EH (cell line): ENCODE measurements around the gene BABAM2.
A peak's percentile ranks its signal among the peaks of the same experiment; 100 is the strongest.

Experiments used
- DNase-seq: peaks from one replicate; pipeline ENCODE4 v3.0.0-alpha.2; 2015; ENCODE audit warnings: low read depth

BABAM2 gene

DNA sequence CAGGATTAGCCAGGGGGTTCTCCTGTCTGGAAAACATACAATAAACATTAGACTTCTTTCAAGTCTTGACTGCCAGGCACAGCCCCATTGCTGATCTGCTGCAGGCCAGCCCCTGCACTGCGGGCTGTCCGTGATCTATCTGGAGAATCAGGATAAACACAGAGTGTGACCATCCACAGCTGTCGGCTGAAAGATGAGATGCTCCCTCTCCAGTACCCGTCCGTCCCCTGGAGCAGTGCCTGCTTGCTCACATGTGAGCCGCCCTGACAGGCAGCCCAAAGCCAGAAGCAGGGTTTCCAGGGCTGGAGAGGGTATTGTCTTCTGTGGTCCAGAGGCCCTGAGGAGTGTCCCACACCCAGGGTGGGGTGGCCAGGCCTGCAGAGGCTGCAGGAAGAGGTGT, 456.1 kb downstream of the BABAM2 start:
- DNase-seq: peak; percentile 90

DNA sequence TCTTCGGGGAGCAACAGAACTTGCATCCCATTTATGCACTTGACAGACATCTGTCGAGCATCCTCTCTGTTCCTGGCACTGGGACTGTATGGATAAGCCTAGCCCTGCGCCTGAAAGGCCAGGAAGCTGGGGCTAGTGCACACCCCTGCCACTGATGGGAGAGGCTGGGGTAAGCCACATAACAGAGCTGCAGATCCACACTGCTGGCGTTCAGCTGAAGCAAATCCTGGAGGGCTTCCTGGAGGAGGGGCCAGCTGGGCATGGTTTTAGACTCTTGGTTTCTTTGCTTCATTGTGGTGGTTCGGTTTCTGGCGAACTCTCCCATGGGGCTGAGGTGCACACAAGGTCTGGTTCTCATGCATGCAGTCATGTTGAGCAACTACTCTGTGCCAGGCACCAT, 456.7 kb downstream of the BABAM2 start:
- DNase-seq: no peak

DNA sequence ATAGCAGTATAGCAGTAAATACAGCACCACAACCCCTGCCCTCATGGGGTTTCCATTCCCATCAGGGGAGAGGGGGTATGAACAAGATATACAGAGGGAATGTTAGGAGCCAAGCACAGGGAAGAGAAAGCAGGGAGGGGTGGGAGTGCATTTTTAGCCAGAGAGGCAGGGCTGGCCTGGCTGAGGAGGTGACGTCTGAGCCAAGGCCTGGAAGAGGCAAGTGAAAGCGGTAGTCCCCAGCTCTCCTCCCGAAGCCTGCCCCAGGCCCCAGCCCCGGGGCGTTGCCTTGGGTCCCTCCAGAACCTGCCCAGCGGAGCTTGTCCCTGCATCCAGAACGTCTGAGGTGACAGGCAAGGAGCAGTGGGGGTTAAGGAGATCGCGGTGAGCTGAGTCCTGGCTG, 457.1 kb downstream of the BABAM2 start:
- DNase-seq: no peak

DNA sequence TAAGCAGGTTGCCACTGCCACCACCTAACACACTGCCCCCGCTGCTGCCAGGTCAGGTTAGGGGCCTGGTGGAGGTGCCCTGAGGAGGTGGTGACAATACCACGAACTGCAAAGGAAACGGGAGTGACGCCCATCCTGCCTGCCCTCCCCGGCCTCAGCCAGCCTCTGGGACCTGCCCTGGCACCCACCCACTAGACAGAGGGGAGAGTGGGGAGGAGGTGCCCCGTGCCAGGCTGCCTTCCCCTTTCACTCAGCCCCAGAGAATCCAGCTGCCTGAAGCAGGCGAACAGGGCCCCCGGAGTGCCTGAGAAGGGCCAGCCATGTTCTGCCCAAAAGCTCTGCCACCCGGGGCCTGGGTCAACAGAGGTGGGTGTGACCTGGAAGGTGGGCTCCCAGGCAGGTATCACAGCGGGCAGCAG, 457.6 kb downstream of the BABAM2 start:
- DNase-seq: no peak

DNA sequence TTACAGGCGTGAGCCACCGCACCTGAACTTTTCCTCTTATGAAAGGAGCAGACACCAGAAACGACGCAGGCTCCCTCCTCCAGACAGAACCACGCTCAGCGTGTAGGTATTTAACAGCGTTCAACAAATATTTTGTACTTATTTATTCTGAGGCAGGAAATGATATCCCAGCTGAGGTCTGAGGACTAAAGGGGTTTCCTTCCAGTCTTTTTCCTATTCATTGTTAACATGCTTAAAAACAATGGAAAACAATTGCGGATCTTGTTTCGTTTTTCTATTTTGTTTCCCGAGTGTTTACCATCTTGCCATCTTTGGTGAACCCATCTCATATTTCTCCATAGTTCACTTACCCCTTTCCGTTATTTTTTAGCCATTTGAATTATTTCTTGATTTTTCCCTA, 458.4 kb downstream of the BABAM2 start:
- no peak for DNase-seq

DNA sequence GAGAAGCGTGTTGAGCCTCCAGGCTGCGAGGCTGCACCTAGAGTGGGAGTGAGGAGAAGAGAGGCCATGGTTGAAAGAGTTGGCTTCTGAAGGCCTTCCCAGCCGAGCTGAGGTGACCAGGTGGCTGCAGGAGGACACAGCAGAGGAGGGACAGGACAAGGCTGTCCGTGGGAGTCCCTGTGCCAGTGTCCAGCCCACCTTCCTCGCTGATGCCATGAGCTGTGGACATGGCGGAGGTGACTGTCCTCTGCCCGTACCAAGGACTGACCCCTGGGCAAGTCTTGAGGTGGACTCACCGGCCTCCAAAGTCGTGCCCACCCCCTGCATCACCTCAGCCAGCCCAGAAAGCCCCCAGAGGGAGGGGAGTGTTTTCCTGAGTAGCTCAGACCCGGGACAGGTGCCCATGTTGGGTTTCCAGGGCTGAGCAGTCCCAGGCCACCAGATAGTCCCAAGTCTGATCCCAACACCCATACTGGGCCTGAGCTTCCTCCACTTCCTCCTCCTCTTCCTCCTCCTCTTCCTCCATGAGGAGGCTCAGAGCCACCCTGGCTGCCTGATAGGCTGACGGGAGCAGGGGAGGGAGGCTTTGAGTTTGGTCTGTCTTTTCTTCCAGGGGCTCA, 459.1 kb downstream of the BABAM2 start:
- DNase-seq: no peak

DNA sequence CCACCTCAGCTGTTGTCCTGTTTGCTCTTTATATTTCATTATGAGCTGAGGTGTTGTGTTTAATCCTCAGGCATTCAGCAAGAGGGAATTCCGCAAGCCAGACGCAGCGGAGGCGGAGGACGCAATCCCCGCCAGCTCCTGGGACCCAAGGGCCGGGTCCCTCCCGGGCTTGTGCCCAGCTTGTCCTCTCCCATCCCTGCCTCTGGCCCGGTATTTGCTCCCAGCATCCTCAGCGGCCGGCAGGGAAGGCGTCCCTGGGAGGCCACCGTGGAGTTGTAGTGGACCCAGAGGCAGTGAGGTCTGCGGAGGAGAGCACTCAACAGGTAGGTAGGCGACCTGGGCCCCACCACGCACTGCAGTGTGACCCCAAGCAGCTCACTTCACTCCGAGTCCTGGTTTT, 459.7 kb downstream of the BABAM2 start:
- DNase-seq: no peak

DNA sequence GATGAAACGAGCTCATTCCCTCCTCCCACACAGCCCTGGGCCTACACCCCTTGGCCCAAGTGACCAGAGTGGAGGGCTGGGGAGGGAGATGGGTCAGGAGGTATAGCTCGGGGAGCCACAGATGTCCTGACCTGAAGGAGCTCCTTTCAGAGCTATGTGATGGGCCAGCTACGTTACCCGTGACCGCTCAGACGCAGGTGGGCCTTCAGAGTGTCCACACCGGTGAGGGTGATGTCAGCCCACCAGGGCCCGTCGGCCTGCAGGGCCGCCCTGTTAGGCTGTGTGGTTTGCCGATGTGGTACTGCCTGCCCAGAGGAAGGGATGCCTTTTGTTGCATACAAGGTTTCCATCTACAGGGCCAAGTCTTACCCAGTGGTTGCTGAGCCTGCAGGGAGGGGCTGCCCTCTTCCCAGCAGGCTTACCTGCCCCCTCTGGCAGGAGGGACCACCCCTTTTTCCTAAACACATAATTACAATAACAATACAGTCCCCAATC, 460.3 kb downstream of the BABAM2 start:
- DNase-seq: no peak

DNA sequence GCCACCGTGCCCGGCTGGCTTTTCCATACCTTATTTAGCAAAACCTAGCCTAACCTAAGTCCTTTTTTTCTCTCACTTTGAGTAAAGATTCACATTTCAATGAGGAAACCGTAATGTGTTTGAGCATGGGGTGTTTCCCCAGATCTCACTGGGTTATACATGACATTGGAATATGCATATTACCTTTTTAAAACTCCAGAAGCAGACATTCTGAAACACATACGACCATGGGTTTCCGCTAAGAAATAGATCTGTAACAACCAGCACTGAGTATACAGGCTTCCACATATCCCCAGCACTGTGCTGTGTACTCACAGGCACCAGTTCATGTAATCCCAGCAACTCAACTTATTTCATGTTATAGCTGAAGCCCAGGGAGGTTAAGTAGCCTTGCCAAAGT, 461.1 kb downstream of the BABAM2 start:
- no peak for DNase-seq

DNA sequence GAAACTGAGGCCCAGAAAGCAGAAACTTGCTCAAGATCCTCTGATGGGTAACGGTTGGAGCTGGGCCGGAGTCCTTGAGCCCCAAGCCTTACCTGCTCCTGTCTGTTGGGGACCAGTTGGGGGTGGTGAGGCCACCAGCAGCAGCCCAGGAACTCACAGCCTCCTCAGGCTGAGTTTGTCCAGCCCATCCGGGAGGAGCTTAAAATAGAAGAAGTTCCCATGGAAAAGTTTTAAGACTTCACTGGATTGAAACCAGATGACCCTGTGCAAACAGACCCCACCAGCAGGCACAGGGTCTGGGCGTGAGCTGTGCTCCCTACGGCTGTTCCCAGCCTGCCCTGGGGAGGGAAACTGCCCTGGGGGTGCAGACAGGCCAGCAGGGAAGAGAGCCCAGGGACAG, 461.6 kb downstream of the BABAM2 start:
- peak; percentile 72 for DNase-seq

DNA sequence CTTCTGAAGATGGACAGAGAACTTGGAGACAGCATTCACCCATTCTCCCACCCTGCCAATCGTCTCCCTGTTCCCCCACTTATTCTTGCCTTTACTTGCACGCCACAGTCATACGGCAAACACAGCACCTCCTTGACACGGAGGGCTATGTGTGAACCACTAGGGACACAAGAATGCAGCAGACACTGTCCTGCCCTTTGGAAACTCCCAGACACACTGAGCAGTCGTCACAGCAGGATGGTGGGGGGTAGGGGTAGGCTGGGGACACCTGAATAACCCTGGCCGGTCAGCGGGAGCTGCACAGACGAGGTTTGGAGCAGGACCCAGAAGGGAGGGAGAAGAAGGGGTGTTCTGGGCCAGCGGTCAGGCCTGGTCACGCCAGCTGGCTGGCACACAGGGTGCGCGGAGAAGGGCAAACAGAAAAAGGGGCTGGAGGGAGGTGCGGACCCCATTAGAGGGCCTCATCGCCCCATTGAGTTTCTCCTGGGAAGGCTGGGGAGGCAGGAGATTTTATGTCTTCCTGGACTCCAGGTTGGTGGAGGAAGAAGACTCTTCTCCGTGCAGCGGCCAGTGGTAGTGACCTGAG, 462.2 kb downstream of the BABAM2 start:
- no peak for DNase-seq

DNA sequence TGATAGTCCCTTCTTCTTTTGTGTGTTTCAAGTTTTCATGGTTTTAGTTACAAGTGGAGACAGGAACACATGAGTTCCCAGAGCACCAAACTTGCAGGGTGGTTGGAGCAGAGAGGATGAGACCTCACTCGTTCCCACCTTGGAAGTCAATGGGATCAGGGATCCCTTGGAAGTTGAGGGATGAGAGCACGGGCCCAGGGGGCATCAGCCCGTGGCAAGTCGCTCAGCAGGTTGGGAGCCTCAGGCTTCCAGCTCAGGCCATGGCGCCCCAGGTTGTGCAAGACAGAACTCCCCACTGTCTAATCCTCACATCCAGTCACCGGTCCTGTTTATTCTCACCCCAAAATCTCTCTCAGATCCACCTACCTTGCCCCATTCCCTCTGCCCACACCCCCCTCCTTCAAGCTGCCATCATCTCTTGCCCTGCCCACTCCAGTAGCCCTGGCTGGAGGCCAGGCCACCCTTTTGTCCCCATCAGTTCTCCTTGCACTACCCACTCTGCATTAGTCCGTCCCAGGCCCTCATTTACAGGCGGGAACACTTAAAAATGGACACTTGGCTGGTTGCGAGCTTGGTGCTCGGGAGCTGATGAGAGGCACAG, 464.5 kb downstream of the BABAM2 start:
- no peak for DNase-seq

DNA sequence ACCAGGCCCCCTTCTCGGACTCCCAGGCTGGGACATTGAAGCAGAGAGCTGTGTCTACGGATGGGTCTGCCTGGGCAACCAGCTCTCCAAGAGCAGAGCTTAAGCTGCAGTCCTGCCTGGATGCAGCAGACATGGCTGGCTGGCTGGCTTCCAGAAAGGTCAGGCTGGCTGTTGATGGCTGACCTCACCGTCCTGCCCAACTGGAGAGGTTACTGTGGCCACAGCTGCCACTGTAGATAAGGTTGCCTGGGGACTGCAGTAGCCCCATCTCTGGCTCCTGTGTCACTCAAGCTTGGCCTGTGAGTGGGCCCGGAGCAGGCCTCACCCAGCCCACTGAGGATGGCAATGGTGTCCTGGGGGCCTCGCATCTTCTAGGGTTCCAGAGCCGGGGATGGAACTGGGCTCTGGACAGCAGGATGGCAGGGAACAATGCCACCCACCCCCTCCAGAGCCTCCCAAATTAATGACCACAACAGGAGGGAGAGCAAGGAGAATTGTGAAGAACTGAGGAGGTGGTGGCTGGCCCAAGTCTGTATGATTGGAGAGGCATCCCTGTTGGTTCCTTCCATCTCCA, 465.1 kb downstream of the BABAM2 start:
- DNase-seq: peak; percentile 50

DNA sequence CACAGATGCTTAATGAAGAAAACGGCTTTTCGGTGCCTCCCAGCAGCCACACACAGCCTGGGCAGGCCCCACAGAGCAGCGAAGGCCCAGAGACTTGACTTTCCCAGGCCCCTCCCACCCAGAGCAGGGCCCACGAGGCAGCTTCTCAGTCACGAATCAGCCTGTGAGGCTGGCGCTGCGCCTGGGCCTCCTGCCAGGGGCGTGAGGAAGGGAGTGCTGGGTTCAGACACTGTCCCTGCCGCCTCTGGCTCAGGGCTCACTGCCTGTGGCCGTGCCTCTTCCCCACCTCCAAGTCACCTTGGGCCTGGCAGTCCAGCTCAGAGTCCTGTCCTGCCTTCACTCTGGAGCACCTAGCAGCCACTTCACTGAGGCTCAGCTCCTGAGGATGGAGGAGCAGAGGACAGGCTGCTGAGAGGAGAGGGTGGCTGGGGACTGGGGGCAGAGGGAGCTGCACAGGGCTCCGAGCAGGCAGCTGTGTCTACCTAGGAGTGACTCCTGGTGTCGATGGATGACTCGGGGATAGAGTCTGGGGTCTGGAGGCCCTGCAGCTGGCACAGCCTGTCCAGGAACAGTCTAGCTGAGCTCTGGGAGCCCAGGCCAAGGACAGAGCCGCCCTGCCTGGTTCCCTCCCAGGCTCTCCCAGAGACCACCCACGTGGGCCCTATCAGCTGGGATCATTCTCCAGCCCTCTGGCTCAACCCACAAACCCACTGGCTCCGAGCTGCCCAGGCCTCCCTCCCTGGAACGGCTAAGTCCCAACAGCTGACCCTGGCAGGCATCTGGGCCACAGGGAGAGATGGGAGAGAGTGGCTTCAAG, 465.8 kb downstream of the BABAM2 start:
- peak; percentile 96 for DNase-seq

DNA sequence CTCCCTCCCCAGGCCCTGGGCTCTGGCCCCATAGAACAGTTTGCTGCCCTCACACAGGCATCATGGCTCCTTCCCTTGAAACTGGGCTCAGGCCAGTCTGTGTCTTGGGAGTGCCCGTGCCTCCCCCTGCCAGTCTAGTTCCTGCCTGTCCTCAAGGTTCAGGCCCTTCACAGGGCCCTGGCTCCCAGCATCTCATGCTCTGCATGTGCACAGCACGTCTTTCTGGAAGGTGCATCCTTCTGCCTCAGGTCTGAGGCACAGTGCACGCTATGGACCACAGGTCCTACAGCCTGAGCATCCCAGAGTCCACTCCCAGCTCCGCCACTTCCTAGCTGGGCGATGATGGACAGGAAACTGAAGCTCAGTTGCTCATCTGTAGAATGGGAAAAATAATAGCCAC, 466.5 kb downstream of the BABAM2 start:
- peak; percentile 37 for DNase-seq

DNA sequence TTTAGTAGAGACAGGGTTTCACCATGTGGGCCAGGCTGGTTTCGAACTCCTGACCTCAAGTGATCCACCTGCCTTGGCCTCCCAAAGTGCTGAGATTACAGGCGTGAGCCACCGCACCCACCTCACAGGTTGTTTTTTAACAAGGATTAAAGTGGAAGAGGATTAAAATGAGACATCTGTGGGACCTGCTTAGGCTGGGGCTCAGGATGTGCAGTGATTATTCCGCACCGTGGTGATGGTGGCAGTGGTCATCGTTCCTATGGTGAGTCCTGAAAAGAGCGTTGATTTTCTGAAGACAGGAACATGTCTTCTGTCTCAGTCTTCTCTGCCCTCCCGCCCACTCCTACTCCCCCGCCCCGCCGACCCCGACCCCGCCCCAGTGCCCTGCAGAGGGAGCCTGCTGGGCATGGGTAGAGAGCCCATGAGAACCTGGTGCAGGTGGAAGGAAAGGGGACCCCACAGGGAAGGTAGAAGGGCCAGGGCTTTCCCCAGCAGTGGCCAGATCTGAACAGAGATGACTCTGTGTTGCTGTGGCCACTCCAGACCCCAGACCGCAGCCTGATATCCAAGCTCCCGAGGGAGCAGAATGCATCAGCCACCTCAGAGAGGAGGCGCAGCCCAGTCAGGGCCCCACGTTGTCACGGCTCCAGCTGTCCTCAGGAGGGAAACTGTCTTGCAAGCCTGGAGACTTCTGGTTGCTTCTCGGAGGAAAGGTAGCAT, 467.6 kb downstream of the BABAM2 start:
- no peak for DNase-seq

DNA sequence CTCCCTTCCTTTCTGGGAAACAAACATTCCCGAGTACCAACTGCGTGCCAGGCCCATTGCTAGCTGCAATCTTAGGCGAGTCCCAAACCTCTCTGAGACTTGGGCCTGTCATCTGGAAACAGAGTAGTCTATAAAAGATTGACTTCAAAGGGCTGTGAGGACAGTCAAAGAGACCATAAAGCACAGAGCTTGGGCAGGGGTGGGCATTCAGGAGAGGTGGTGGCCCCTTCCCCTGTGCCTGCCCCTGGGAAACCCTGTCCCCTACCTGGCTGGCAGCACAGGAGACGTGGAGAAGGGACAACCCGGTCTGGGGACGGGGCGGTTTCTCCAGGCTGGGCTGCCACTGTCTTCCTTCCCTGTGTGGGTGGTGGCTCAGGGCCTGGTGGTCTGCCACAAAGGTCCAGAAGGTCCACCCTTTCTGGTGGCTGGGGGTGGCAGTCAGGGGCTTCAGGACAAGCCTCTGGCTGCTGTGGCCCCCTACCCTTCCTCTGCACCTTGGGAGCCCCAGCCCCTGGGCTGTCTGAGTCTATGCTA, 468.2 kb downstream of the BABAM2 start:
- no peak for DNase-seq

DNA sequence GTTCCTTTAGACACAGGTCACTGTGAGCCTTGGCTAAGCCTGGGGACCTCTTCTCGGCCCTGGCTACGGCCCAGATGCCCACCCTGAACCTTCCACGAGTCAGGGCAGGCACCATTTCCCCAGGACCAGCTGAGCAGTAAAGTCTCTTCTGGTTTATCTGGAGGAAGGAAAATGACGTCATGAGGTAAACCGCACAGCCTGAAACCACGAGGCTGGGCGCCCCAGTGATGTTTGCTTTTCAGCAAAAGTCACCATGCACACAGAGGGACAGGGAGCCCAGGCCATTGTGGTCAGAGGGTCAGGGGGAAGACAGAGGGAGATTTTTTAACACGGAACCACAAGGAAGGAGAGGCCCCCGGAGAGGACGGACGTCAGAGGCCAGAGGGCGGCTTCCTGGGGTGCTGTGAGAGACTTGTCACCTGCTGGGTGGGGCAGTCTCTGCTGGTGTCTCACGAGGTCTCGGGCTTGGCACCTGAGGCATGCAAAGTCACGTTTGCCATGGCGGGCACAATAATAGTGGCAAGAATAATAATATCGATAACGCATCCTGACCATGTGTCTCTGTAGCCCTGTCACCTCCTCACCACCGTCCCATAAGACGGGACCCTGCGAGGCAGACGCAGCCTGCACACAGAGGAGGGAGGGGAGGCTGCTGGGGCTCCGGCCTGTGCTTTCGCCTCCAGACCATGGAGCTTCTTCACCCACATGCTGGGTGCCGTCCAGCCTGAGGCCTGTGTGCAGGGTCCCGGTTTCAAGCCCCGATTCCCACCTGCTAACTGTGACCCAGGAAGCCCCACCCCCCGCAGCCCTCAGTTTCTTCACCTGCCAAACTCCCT, 468.9 kb downstream of the BABAM2 start:
- DNase-seq: peak; percentile 36

DNA sequence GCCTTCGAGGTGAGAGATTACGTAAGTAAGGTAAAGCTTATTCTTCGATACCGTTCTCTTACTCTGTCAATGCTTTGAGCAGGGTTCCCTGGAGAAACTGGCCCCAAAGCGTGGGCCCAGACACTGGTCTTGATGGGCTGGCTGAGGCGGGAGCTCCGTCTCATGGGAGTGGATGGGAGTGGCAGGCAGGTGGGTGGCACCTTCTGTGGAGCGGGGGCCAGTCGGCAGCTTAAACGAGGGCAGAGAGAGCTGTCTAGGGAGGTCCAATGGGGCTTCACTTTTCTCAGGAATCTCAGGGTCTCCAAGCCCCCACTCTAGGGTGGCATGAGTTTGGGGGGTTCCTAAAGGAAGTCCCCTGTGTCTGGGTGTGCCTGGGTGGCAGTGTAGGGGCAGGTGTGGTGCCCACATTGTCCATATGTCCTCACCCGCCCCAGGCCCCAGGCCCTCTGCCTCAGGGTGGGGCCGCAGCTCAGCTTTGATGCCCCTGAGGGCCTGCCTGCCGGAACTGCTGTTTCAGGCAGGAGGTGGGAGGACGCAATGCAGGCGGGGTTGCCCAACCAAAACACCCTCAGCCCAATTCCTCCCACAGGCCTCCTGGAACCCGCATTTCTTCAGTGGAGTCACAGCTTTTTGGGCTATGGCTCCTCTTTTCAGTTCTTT, 469.7 kb downstream of the BABAM2 start:
- no peak for DNase-seq

DNA sequence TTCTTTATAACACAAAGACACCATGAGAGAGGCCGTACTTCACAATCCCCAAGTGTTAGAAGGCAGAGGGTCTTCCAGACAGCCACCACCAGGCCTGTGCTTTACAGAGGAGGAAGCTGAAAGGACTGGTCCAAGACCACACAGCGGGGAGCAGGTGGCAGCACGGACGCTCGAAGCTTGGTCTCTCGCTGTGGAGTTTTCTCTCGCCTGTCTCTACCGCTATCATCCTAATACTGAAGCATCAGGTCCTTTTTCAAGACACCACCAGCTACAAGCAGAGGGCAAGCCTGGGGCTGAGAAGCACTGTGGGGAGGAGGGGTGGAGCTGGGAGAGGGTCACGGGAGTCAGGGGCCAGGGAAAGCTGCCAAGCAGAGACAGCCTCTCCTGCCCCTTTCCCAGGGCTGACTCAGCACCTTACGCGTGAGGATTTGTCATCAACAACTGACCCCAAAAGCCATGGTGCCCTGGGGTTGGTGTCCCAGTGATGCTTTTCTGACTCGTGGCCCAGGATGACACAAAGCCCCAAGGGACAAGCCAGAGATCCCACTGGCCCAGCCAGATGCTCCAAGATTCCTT, 470.3 kb downstream of the BABAM2 start:
- DNase-seq: peak; percentile 88
